Activated naive CD8-positive, alpha-beta T cell treated with anti-CD3 and anti-CD28 coated beads, Interleukin-2, amount 50 U/mL, for 16 hours (primary cell): Measurements from ENCODE around the gene RUVBL1.
"Not testable (repeated sequence)": the region's sequence is repeated elsewhere in the genome, so short reads cannot be mapped to it uniquely, and the experiment has no call there.

Experiments used
- DNase-seq: peaks from one replicate; pipeline ENCODE4 v3.0.0-alpha.2; 2020; ENCODE audit warnings: low read depth, low spot score

Gene RUVBL1

GRCh38 chr3:128123538-128124368 lies at the start of gene RUVBL1:
Gene RUVBL1, minus strand, starts transcription at chr3:128123812. Its CDS starts 88 bp downstream, at chr3:128123724.
- peak; percentile 97 for DNase-seq

- DNase-seq, result no peak
These were observed 49.6 kb upstream of the RUVBL1 start for GRCh38 chr3:128173200-128173599.

- no peak for DNase-seq
These were observed 47.4 kb upstream of the RUVBL1 start for GRCh38 chr3:128170866-128171516.

- DNase-seq, result no peak
These were observed 45.2 kb upstream of the RUVBL1 start for GRCh38 chr3:128168836-128169235.

- no peak for DNase-seq
These were observed 44.5 kb upstream of the RUVBL1 start for GRCh38 chr3:128167973-128168674.

GRCh38 chr3:128167646-128167972 lies 44.0 kb upstream of the RUVBL1 start:
- no peak for DNase-seq

GRCh38 chr3:128166971-128167453 lies 43.4 kb upstream of the RUVBL1 start:
- DNase-seq, result no peak

- DNase-seq, result no peak
These were observed 39.8 kb upstream of the RUVBL1 start for GRCh38 chr3:128163432-128163831.

- DNase-seq, result no peak
These were observed 37.0 kb upstream of the RUVBL1 start for GRCh38 chr3:128160661-128161060.

GRCh38 chr3:128155616-128156360 lies 32.2 kb upstream of the RUVBL1 start:
- no peak for DNase-seq

- DNase-seq, result not testable (repeated sequence)
These were observed 30.7 kb upstream of the RUVBL1 start for GRCh38 chr3:128154354-128154753.

- DNase-seq, result peak; percentile 63
These were observed 29.8 kb upstream of the RUVBL1 start, which contains the start of gene EEFSEC for GRCh38 chr3:128153156-128154041. Gene EEFSEC, plus strand, starts transcription at chr3:128153481. Its CDS starts 27 bp downstream, at chr3:128153508.

GRCh38 chr3:128152419-128153155 lies 29.0 kb upstream of the RUVBL1 start:
- no peak for DNase-seq

- no peak for DNase-seq
These were observed 28.2 kb upstream of the RUVBL1 start for GRCh38 chr3:128151758-128152274.

- DNase-seq, result no peak
These were observed 26.0 kb upstream of the RUVBL1 start for GRCh38 chr3:128149650-128150049.

GRCh38 chr3:128146201-128146600 lies 22.6 kb upstream of the RUVBL1 start:
- DNase-seq, result no peak

GRCh38 chr3:128145279-128145678 lies 21.7 kb upstream of the RUVBL1 start:
- no peak for DNase-seq

GRCh38 chr3:128144512-128145187 lies 21.0 kb upstream of the RUVBL1 start:
- no peak for DNase-seq

GRCh38 chr3:128143496-128143895 lies 19.9 kb upstream of the RUVBL1 start:
- no peak for DNase-seq
